ENCODE data around the gene OPCML.

DNA sequence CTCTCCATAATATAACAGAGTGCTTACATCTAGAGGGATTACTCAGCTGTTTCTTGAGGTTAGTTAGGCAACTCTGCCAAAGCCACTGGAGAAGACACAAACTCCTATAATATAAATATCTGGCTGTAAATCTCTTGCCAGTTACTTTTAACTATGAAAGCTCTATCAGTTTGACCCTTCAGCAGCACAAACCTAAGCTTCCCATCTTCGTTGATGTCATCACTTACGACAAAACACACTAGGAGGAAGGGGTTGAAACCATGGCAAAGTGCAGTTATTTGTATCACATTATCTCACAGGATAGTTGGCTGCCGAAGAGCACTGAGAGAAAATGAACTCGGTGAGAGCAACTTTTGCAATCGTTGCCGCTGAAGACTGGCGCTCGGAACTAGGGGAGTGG is 922.1 kb downstream of the OPCML start:
- TF ChIP-seq, protein P1, sequence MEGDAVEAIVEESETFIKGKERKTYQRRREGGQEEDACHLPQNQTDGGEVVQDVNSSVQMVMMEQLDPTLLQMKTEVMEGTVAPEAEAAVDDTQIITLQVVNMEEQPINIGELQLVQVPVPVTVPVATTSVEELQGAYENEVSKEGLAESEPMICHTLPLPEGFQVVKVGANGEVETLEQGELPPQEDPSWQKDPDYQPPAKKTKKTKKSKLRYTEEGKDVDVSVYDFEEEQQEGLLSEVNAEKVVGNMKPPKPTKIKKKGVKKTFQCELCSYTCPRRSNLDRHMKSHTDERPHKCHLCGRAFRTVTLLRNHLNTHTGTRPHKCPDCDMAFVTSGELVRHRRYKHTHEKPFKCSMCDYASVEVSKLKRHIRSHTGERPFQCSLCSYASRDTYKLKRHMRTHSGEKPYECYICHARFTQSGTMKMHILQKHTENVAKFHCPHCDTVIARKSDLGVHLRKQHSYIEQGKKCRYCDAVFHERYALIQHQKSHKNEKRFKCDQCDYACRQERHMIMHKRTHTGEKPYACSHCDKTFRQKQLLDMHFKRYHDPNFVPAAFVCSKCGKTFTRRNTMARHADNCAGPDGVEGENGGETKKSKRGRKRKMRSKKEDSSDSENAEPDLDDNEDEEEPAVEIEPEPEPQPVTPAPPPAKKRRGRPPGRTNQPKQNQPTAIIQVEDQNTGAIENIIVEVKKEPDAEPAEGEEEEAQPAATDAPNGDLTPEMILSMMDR (conservative IDR thresholded peaks at IDR 0.05): no peak
- no peak for TF ChIP-seq EZH2 (IDR thresholded peaks at IDR 0.05; ENCODE audit: low read depth)

Data from PC-9 (cell line).